HepG2 (cell line): ENCODE results near the gene TTC22. TPM values are rescaled to one million over a fixed set of nuclear protein-coding genes. Genes with fewer than 3 reads are reported as not detected.

Source experiments
- ATAC-seq: fragments of 200-7000 bp; cut with Tn5 transposase; 3 replicates; pipeline ENCODE4 v1.9.1; 2020; ENCODE audit warnings: mild to moderate bottlenecking, moderate library complexity
- BruUV-seq: library from RNA; stranded (reverse); fragments of 400-500 nt; replicated peaks from 2 replicates; lab custom pipeline; 2021; lab: Mats Ljungman, UMichigan
- CTCF ChIA-PET: fragments of 300-600 bp; formaldehyde crosslinking; extraction: SDS; loops from one replicate; lab custom pipeline; 2021; ENCODE audit warnings: low total read pairs, inconsistent platforms, low intra/inter-chr PET ratio; lab: Yijun Ruan, JAX
- POLR2A ChIA-PET: fragments of 350-600 bp; sonication (Branson Sonifier 250); formaldehyde crosslinking; loops from one replicate; lab custom pipeline; 2020; ENCODE audit warnings: antibody characterized with exemption, inconsistent platforms; lab: Yijun Ruan, JAX
- DNase-seq: peaks from one replicate; pipeline ENCODE4 v3.0.0-alpha.2; 2015; ENCODE audit warnings: low spot score
- FAIRE-seq: peaks from 3 replicates; lab custom pipeline; 2011; peaks lifted over from hg19 to GRCh38; lab: Jason Lieb, UNC
- H2AFZ ChIP-seq: one replicate; pipeline ENCODE4 v1.6.1; 2011; ENCODE audit warnings: low read length, inconsistent platforms
- H3K27ac ChIP-seq: fragments of 300-600 bp; 3 replicates; pipeline ENCODE4 v1.8.0; 2011; ENCODE audit warnings: mixed run types, mild to moderate bottlenecking, mixed read lengths, low read length, inconsistent platforms; ENCODE audit not compliant: insufficient read depth; ENCODE audit errors: extremely low read length
- H3K27me3 ChIP-seq, 2 experiments: fragments of 200-600 bp in 1 of 2; 2 replicates in 1 of 2; 3 replicates in 1 of 2; pipeline versions ENCODE4 v1.6.0 to v1.8.0; 2011; ENCODE audit warnings: low read length in 2 of 2, mild to moderate bottlenecking in 2 of 2, moderate library complexity in 2 of 2, inconsistent platforms in 1 of 2; ENCODE audit not compliant: insufficient read depth in 2 of 2, control insufficient read depth in 1 of 2
- H3K36me3 ChIP-seq, 2 experiments: fragments of 200-600 bp in 1 of 2; replicated peaks in 1 of 2; 2 replicates in 1 of 2; 3 replicates in 1 of 2; pipeline versions ENCODE4 v1.5.1 to v1.8.0; 2011; ENCODE audit warnings: low read length in 2 of 2, inconsistent platforms in 1 of 2; ENCODE audit not compliant: insufficient read depth in 2 of 2, control insufficient read depth in 1 of 2
- H3K4me1 ChIP-seq: 2 replicates; pipeline ENCODE4 v1.5.1; 2012; ENCODE audit warnings: low read length, inconsistent platforms; ENCODE audit not compliant: insufficient read depth
- H3K4me2 ChIP-seq: 2 replicates; pipeline ENCODE4 v1.6.0; 2011; ENCODE audit warnings: low read depth, low read length, inconsistent platforms
- H3K4me3 ChIP-seq, 3 experiments: fragments of 200-600 bp in 1 of 3; sonication (generic), shearing (Covaris generic) in 1 of 3; replicated peaks in 1 of 3; 2 replicates each; pipeline ENCODE4 v1.5.1; 2011 to 2016; ENCODE audit warnings: low read length in 3 of 3, inconsistent platforms in 2 of 3, low read depth in 2 of 3, mild to moderate bottlenecking in 2 of 3, control low read depth in 1 of 3, mixed read lengths in 1 of 3; ENCODE audit not compliant: insufficient read depth in 1 of 3
- H3K79me2 ChIP-seq: one replicate; pipeline ENCODE4 v1.6.1; 2011; ENCODE audit warnings: low read length, inconsistent platforms; ENCODE audit not compliant: insufficient read depth
- H3K9ac ChIP-seq: 2 replicates; pipeline ENCODE4 v1.6.0; 2011; ENCODE audit warnings: mild to moderate bottlenecking, low read depth, low read length, inconsistent platforms; ENCODE audit not compliant: insufficient read depth
- H3K9me3 ChIP-seq: 2 replicates; pipeline ENCODE4 v1.5.1; 2012; ENCODE audit warnings: mild to moderate bottlenecking, low read length
- H4K20me1 ChIP-seq: 2 replicates; pipeline ENCODE4 v1.6.0; 2011; ENCODE audit warnings: inconsistent platforms, mild to moderate bottlenecking, low read length, moderate library complexity; ENCODE audit not compliant: insufficient read depth
- CBX2 ChIP-seq, 2 experiments: fragments of 200-600 bp in 1 of 2; sonication (generic); formaldehyde crosslinking in 1 of 2; IDR thresholded peaks; 2 replicates each; pipeline versions ENCODE4 v1.7.0 to v1.8.1; 2018 to 2022; ENCODE audit warnings: low read depth in 2 of 2, low read length in 1 of 2, mild to moderate bottlenecking in 1 of 2, missing genetic modification reagents in 1 of 2
- MED8 ChIP-seq: sonication (generic); formaldehyde crosslinking; IDR thresholded peaks from 2 replicates; pipeline ENCODE4 v1.8.1; 2023; ENCODE audit warnings: mild to moderate bottlenecking, missing genetic modification reagents; ENCODE audit not compliant: insufficient replicate concordance
- NCOA5 ChIP-seq: sonication (generic); formaldehyde crosslinking; IDR thresholded peaks from 2 replicates; pipeline ENCODE4 v1.4.0; 2020; ENCODE audit warnings: missing genetic modification reagents
- ZNF264 ChIP-seq: sonication (generic); formaldehyde crosslinking; IDR thresholded peaks from 2 replicates; pipeline ENCODE4 v1.4.0; 2020; ENCODE audit warnings: missing genetic modification reagents
- ZNF460 ChIP-seq: sonication (generic); formaldehyde crosslinking; IDR thresholded peaks from 2 replicates; pipeline ENCODE4 v1.5.1; 2020; ENCODE audit warnings: missing genetic modification reagents, mild to moderate bottlenecking, borderline replicate concordance
- ZNF530 ChIP-seq: sonication (generic); formaldehyde crosslinking; IDR thresholded peaks from 2 replicates; pipeline ENCODE4 v1.5.0; 2020; ENCODE audit warnings: low read depth, mild to moderate bottlenecking, missing genetic modification reagents
- ZNF652 ChIP-seq: IDR thresholded peaks from 2 replicates; pipeline ENCODE4 v1.6.1; 2016; ENCODE audit warnings: low read depth, borderline replicate concordance
- ZSCAN20 ChIP-seq: sonication (generic); formaldehyde crosslinking; IDR thresholded peaks from 2 replicates; pipeline ENCODE4 v1.4.0; 2020; ENCODE audit warnings: missing genetic modification reagents, mild to moderate bottlenecking, borderline replicate concordance
- ZSCAN29 ChIP-seq: sonication (generic); formaldehyde crosslinking; conservative IDR thresholded peaks from 2 replicates; pipeline ENCODE4 v1.4.0; 2020; ENCODE audit warnings: mild to moderate bottlenecking, missing genetic modification reagents
- WGBS: methylation state at CpG from one replicate; pipeline ENCODE4 v1.1.6; 2017; ENCODE audit warnings: low lambda C conversion rate; 5-methylcytosine and 5-hydroxymethylcytosine counted together
- in situ Hi-C: cut with HindIII; loops from 2 replicates; pipeline ENCODE4 v1.10.0; 2017; ENCODE audit warnings: low pct_unique_long_range_greater_than_20kb; ENCODE audit not compliant: extremely low pct_ligation_motif_present
- intact Hi-C: fragments of 100-400 bp; cut with micrococcal nuclease; formaldehyde crosslinking; loops from one replicate; pipeline ENCODE4 v1.10.0; 2022; ENCODE audit not compliant: unreplicated experiment
- polyA plus RNA-seq, 8 experiments: library from polyadenylated mRNA; depleted of rRNA in 3 of 8; stranded (reverse) in 7 of 8; unstranded in 1 of 8; fragments of >200 nt; fragmentation: Illumina TruSeq in 4 of 8; extraction: Trizol in 4 of 8; gene quantifications; 2 replicates each; pipeline versions ENCODE4 v1.2.1 to v1.2.3, GENCODE V29; 2011 to 2016; ENCODE audit warnings: low read depth in 4 of 8, missing spikeins in 1 of 8, mixed read lengths in 1 of 8; ENCODE audit not compliant: insufficient read depth in 1 of 8
- total RNA-seq, 5 experiments: library from RNA; depleted of rRNA; stranded (reverse); fragments of >200 nt; fragmentation: Illumina TruSeq; extraction: Trizol; gene quantifications; 2 replicates each; pipeline ENCODE4 v1.2.3, GENCODE V29; 2016; ENCODE audit warnings: low read depth in 1 of 5
- TF ChIP-seq, protein P1 (sequence below): IDR thresholded peaks from 2 replicates; pipeline ENCODE4 v1.6.1; 2016; ENCODE audit warnings: mild to moderate bottlenecking
- TF ChIP-seq, protein P2 (sequence below): sonication (generic); formaldehyde crosslinking; IDR thresholded peaks from 2 replicates; pipeline ENCODE4 v1.9.0; 2021; ENCODE audit warnings: missing genetic modification reagents, borderline replicate concordance
- TF ChIP-seq, protein P3 (sequence below): sonication (generic); formaldehyde crosslinking; IDR thresholded peaks from 2 replicates; pipeline ENCODE4 v1.5.0; 2020; ENCODE audit warnings: mild to moderate bottlenecking, missing genetic modification reagents, borderline replicate concordance

The TTC22 gene
- total and polyA plus RNA-seq, 2 of the 13 experiments (the other 11 are each of a cell fraction or from before 2014, with no cell fraction given), result not detected

DNA sequence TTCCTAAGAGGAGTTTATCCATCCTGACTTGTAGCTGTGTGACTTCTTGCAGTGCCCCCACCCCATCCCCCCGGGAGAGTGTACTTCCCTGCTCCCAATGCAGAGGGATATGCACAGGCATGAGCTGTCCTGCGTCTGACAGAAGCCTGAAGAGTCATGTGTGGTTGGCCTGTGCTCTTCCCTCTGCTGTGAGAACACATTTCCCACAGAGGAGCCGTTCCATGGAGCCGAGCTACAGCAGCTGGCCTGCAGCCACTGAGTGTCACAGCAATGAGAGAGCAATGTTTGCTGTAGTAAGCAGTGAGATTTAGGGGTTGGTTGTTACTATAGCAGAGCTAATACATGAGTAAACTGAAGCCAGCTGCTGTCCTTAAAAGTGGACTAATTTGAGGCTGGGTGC is 58.8 kb downstream of the TTC22 start:
- TF ChIP-seq, protein P1, sequence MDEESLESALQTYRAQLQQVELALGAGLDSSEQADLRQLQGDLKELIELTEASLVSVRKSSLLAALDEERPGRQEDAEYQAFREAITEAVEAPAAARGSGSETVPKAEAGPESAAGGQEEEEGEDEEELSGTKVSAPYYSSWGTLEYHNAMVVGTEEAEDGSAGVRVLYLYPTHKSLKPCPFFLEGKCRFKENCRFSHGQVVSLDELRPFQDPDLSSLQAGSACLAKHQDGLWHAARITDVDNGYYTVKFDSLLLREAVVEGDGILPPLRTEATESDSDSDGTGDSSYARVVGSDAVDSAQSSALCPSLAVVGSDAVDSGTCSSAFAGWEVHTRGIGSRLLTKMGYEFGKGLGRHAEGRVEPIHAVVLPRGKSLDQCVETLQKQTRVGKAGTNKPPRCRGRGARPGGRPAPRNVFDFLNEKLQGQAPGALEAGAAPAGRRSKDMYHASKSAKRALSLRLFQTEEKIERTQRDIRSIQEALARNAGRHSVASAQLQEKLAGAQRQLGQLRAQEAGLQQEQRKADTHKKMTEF (CRISPR knock-in tag), result no peak
- TF ChIP-seq ZNF460 (CRISPR knock-in tag), result no peak
- TF ChIP-seq NCOA5 (CRISPR knock-in tag), result no peak
- no peak for TF ChIP-seq ZNF652 (CRISPR knock-in tag)
- TF ChIP-seq ZNF530 (CRISPR knock-in tag), result no peak
- no peak for TF ChIP-seq MED8 (CRISPR knock-in tag)
- TF ChIP-seq ZNF264, result no peak
- TF ChIP-seq, all 625 proteins: peak for 0
- no peak for FAIRE-seq

DNA sequence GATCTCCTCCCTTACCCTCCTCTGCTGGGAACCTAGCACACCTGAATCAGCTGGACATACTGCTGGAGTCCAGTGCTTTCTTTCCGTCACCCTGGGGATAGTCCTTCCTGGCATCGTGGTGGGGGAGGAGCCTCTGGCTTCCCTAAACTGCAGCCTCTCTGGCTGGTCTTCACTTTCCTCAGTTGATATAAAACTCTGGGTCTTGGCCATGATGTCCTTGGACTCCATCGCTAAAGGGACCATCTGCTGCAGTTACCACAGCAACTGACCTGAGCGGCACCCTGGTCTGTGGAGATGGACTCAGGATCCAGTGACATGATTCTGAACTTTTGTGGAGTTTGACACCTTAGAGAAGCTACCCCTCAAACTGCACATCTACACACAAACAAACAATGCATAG is 59.6 kb downstream of the TTC22 start:
- Histone ChIP-seq H3K27me3 (no peaks in the 10 kb centered on the region), H3K4me2 (no peak overlapping the region), H3K9me3 (no peaks in the 10 kb centered on the region), H3K79me2 (no peaks in the 10 kb centered on the region), H4K20me1 (peaks cover 2% of the 10 kb centered on the region; the same call in 1 of the 2 replicates), H3K4me3 (no peak overlapping the region), H3K36me3 (peaks cover 35 to 56% of the 10 kb centered on the region in 2 experiments), H2AFZ (no peak overlapping the region), H3K27ac (no peak overlapping the region), H3K9ac (no peak overlapping the region), H3K4me1 (no peaks in the 10 kb centered on the region)
- in situ Hi-C loops (no loop called here), intact Hi-C loops (no loop called here)
- POLR2A ChIA-PET, result no interaction called here
- BruUV-seq, result no TSS peak
- FAIRE-seq (no peak), ATAC-seq (no peak), DNase-seq (no peak)
- CTCF ChIA-PET, result no interaction called here
- WGBS, result 96% methylated on average over 4 of the region's 4 CpGs
- TF ChIP-seq CBX2 (IDR thresholded peaks at IDR 0.05; ENCODE audit: low read depth, low read length), result no peak
- TF ChIP-seq CBX2 (CRISPR knock-in tag; IDR thresholded peaks at IDR 0.05; ENCODE audit: low read depth), result no peak
- TF ChIP-seq, protein P2, sequence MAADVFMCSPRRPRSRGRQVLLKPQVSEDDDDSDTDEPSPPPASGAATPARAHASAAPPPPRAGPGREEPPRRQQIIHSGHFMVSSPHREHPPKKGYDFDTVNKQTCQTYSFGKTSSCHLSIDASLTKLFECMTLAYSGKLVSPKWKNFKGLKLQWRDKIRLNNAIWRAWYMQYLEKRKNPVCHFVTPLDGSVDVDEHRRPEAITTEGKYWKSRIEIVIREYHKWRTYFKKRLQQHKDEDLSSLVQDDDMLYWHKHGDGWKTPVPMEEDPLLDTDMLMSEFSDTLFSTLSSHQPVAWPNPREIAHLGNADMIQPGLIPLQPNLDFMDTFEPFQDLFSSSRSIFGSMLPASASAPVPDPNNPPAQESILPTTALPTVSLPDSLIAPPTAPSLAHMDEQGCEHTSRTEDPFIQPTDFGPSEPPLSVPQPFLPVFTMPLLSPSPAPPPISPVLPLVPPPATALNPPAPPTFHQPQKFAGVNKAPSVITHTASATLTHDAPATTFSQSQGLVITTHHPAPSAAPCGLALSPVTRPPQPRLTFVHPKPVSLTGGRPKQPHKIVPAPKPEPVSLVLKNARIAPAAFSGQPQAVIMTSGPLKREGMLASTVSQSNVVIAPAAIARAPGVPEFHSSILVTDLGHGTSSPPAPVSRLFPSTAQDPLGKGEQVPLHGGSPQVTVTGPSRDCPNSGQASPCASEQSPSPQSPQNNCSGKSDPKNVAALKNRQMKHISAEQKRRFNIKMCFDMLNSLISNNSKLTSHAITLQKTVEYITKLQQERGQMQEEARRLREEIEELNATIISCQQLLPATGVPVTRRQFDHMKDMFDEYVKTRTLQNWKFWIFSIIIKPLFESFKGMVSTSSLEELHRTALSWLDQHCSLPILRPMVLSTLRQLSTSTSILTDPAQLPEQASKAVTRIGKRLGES, result no peak
- no peak for TF ChIP-seq ZSCAN20
- TF ChIP-seq, protein P3, sequence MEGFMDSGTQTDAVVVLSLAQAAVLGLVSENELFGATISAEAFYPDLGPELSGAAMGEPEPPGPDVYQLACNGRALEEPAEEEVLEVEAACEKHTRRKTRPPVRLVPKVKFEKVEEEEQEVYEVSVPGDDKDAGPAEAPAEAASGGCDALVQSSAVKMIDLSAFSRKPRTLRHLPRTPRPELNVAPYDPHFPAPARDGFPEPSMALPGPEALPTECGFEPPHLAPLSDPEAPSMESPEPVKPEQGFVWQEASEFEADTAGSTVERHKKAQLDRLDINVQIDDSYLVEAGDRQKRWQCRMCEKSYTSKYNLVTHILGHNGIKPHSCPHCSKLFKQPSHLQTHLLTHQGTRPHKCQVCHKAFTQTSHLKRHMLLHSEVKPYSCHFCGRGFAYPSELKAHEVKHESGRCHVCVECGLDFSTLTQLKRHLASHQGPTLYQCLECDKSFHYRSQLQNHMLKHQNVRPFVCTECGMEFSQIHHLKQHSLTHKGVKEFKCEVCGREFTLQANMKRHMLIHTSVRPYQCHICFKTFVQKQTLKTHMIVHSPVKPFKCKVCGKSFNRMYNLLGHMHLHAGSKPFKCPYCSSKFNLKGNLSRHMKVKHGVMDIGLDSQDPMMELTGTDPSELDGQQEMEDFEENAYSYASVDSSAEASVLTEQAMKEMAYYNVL (CRISPR knock-in tag), result no peak
- TF ChIP-seq ZSCAN29, result no peak

More for the DNA sequence above, 58.8 kb downstream of the TTC22 start:
- CTCF ChIA-PET, result no interaction called here
- Histone ChIP-seq H3K9me3 (no peaks in the 10 kb centered on the region), H3K4me1 (no peaks in the 10 kb centered on the region), H3K36me3 (peaks cover 30 to 50% of the 10 kb centered on the region in 2 experiments), H3K4me2 (no peak overlapping the region), H3K9ac (no peak overlapping the region), H2AFZ (no peak overlapping the region), H3K79me2 (no peaks in the 10 kb centered on the region), H3K4me3 (no peak overlapping the region), H3K27me3 (no peaks in the 10 kb centered on the region), H3K27ac (no peak overlapping the region), H4K20me1 (peaks cover 2% of the 10 kb centered on the region; the same call in 1 of the 2 replicates)
- DNase-seq (no peak), ATAC-seq (no peak)
- intact Hi-C loops, result no loop called here
- TSS peak; percentile 33 for BruUV-seq
- 93% methylated on average over 4 of the region's 4 CpGs for WGBS
- in situ Hi-C loops, result no loop called here
- POLR2A ChIA-PET, result no interaction called here
